Epidermal melanocyte (primary cell): Measurements from ENCODE around the gene NR6A1.

ENCODE experiments used
- DNase-seq: peaks from one replicate; pipeline ENCODE4 v3.0.0; 2011; ENCODE audit warnings: low spot score; ENCODE audit not compliant: insufficient read length

The NR6A1 gene

GRCh38 chr9:124475158-124475867 lies 295.8 kb downstream of the NR6A1 start:
- no peak for DNase-seq

- no peak for DNase-seq
Observed at GRCh38 chr9:124474151-124474550, 297.0 kb downstream of the NR6A1 start.

GRCh38 chr9:124473310-124473709 lies 297.8 kb downstream of the NR6A1 start:
- no peak for DNase-seq

GRCh38 chr9:124472770-124473169 lies 298.3 kb downstream of the NR6A1 start:
- no peak for DNase-seq

DNA sequence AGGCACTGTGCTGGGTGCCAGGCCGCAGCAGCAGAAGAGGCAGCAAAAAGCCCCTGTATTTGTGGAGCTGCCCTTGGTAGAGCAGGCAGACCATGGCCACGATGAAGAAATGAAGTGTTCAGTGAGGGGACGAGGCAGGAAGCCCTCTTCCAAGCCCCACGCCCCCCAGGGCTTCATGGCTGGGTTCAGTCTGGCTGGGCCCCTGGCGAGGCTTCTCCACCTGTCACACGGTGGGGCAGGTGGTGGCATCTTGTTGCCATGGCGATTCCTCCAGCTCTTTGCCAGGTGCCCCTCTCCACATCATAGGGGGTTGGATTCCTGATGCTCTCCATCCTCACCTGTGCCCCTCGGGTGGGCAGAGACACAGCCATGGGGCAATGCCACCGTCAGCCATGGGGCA lies 299.4 kb downstream of the NR6A1 start:
- DNase-seq = no peak

- DNase-seq = no peak
Observed at GRCh38 chr9:124470726-124471125, 300.4 kb downstream of the NR6A1 start.

GRCh38 chr9:124470306-124470705 lies 300.8 kb downstream of the NR6A1 start:
- no peak for DNase-seq

GRCh38 chr9:124469011-124469832 lies 301.9 kb downstream of the NR6A1 start:
- DNase-seq = no peak

DNA sequence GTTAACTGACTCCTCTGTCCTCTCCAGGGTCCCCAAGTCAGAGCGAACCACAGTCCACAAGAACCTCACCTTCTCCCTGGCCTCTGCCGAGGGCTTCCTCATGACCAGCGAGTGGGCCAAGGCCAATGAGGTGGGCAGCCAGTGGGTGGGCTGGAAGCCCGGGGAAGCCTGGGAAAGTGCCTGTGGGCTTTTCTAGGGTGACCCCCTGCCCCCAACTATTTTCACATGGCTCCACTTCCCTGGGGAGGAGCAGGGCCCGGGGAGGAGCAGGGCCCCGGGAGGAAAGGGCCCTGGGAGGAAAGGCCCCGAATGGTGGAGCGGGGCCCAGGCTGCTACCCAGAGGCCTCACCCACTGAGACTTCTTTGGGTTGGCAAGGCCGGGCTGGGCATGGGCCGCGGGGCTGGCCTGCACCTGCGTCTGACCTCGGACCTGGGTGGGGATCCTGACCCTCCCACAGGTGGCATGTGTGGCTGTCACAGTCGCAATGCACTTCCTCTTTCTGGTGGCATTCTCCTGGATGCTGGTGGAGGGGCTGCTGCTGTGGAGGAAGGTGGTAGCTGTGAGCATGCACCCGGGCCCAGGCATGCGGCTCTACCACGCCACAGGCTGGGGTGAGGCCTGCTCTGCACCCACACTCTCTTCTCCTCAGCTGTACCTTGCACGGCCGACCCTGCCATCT lies 302.9 kb downstream of the NR6A1 start:
- no peak for DNase-seq

- no peak for DNase-seq
Observed at GRCh38 chr9:124467410-124468060, 303.6 kb downstream of the NR6A1 start.
